Panc1 (cell line): ENCODE measurements around the gene CACUL1. TPM values are rescaled to one million over a fixed set of nuclear protein-coding genes. Genes with fewer than 3 reads are reported as not detected.

ENCODE experiments used
- ATAC-seq: fragments of 200-7000 bp; cut with Tn5 transposase; 2 replicates; pipeline ENCODE4 v1.9.1; 2020; ENCODE audit warnings: mild to moderate bottlenecking, moderate library complexity
- BruUV-seq: library from RNA; stranded (reverse); fragments of 400-500 nt; replicated peaks from 2 replicates; lab custom pipeline; 2021; lab: Mats Ljungman, UMichigan
- CTCF ChIA-PET: fragments of 300-600 bp; sonication (Branson Sonifier 250); formaldehyde crosslinking; loops from one replicate; lab custom pipeline; 2022; ENCODE audit warnings: antibody characterized with exemption; lab: Charles Lee
- POLR2A ChIA-PET: fragments of 300-600 bp; sonication (Branson Sonifier 250); formaldehyde crosslinking; loops from one replicate; lab custom pipeline; 2022; ENCODE audit warnings: antibody characterized with exemption; lab: Charles Lee
- DNase-seq: peaks from one replicate; pipeline ENCODE4 v3.0.0-alpha.2; 2010; ENCODE audit warnings: low read depth, low spot score
- H3K27ac ChIP-seq: 2 replicates; pipeline ENCODE4 v1.5.1; 2011; ENCODE audit warnings: mild to moderate bottlenecking, low read length, inconsistent platforms
- H3K27me3 ChIP-seq: fragments of 200-500 bp; sonication (Bioruptor generic); 2 replicates; pipeline ENCODE4 v1.6.0; 2014; ENCODE audit warnings: low read length, inconsistent platforms; ENCODE audit not compliant: control insufficient read depth, insufficient read depth
- H3K36me3 ChIP-seq: fragments of 200-500 bp; sonication (Bioruptor generic); 2 replicates; pipeline ENCODE4 v1.5.1; 2014; ENCODE audit warnings: inconsistent platforms, mild to moderate bottlenecking, low read length, moderate library complexity; ENCODE audit not compliant: control insufficient read depth, insufficient read depth
- H3K4me1 ChIP-seq: 2 replicates; pipeline ENCODE4 v1.5.1; 2011; ENCODE audit warnings: inconsistent platforms, mild to moderate bottlenecking, low read length, moderate library complexity; ENCODE audit not compliant: control insufficient read depth, insufficient read depth
- H3K4me3 ChIP-seq, 2 experiments: 2 replicates each; pipeline ENCODE4 v1.5.1; 2011 to 2012; ENCODE audit warnings: low read depth in 2 of 2, low read length in 2 of 2, mild to moderate bottlenecking in 2 of 2, inconsistent platforms in 1 of 2, moderate library complexity in 1 of 2
- H3K9me3 ChIP-seq: fragments of 200-500 bp; sonication (Bioruptor generic); 2 replicates; pipeline ENCODE4 v1.5.1; 2014; ENCODE audit warnings: low read depth, mild to moderate bottlenecking, inconsistent platforms, low read length, moderate library complexity; ENCODE audit not compliant: control insufficient read depth, insufficient read depth
- CTCF ChIP-seq: fragments of 450-650 bp; IDR thresholded peaks from 2 replicates; pipeline ENCODE4 v1.5.1; 2017; ENCODE audit warnings: mild to moderate bottlenecking
- POLR2AphosphoS5 ChIP-seq: IDR thresholded peaks from 2 replicates; pipeline ENCODE4 v1.6.1; 2012; ENCODE audit warnings: mild to moderate bottlenecking, low read depth, low read length, moderate library complexity
- REST ChIP-seq, 2 experiments: IDR thresholded peaks; 2 replicates each; pipeline ENCODE4 v1.6.1; 2011 to 2012; ENCODE audit warnings: low read depth in 2 of 2, control low read depth in 1 of 2, low read length in 1 of 2, mild to moderate bottlenecking in 1 of 2, moderate library complexity in 1 of 2; ENCODE audit not compliant: insufficient read depth in 1 of 2
- SIN3A ChIP-seq: IDR thresholded peaks from 2 replicates; pipeline ENCODE4 v1.6.1; 2012; ENCODE audit warnings: low read depth, mild to moderate bottlenecking, low read length, moderate library complexity, borderline replicate concordance; ENCODE audit not compliant: insufficient read depth
- TCF7L2 ChIP-seq: IDR thresholded peaks from 2 replicates; pipeline ENCODE4 v1.6.1; 2011; ENCODE audit warnings: mild to moderate bottlenecking, low read depth, low read length, inconsistent platforms
- in situ Hi-C: cut with HindIII; loops from 2 replicates; pipeline ENCODE4 v1.10.0; 2016; ENCODE audit warnings: low sequenced_read_pairs, low pct_unique_long_range_greater_than_20kb
- intact Hi-C: fragments of 100-400 bp; cut with micrococcal nuclease; formaldehyde crosslinking; loops from one replicate; pipeline ENCODE4 v1.10.0; 2022; ENCODE audit not compliant: unreplicated experiment
- total RNA-seq: library from RNA; stranded (reverse); gene quantifications from one replicate; pipeline ENCODE4 v1.2.1, GENCODE V29; 2021; ENCODE audit not compliant: unreplicated experiment

CACUL1 gene
- total RNA-seq, 1 experiment from 2014 or later, result 44.1 TPM

- intact Hi-C loops, result loop anchor here (5.0 kb wide), 1 partner anchor 274 kb away; no protein-coding TSS in a partner anchor
- H3K4me1 ChIP-seq, result peaks cover 2% of the 10 kb centered on the region; the same call in 1 of the 2 replicates
- no peak overlapping the region for H3K4me3 ChIP-seq
- ATAC-seq (no peak), DNase-seq (no peak)
- H3K36me3 ChIP-seq, result peaks cover 3% of the 10 kb centered on the region; the same call in 1 of the 2 replicates
- H3K27ac ChIP-seq, result no peak overlapping the region
- ChIA-PET CTCF (no interaction called here), POLR2A (interaction anchor here (0.6 to 0.7 kb wide), 2 partner anchors 19 to 902 kb away, joined by 3 to 4 read pairs; no protein-coding TSS in a partner anchor)
- no peaks in the 10 kb centered on the region; the same call in 1 of the 2 replicates for H3K27me3 ChIP-seq
- BruUV-seq, result no TSS peak
- TF ChIP-seq TCF7L2 (no peak), SIN3A (no peak), CTCF (no peak), REST (IDR thresholded peaks at IDR 0.05; ENCODE audit: insufficient read depth in 1 of 2, low read depth in 2 of 2, low read length in 1 of 2) (no peak), POLR2AphosphoS5 (no peak)
- in situ Hi-C loops, result no loop called here
- no peaks in the 10 kb centered on the region for H3K9me3 ChIP-seq
Measured at GRCh38 chr10:118758449-118758848, 3.7 kb upstream of the CACUL1 start.

GRCh38 chr10:118754229-118754555 is 578 bp downstream of the CACUL1 start:
- intact Hi-C loops, result no loop called here
- peak overlapping the region; percentile 73 for H3K27ac ChIP-seq
- H3K36me3 ChIP-seq, result peaks cover 3% of the 10 kb centered on the region; the same call in 1 of the 2 replicates
- CTCF ChIA-PET, result interaction anchor here (0.7 kb wide), 1 partner anchor 96 kb away, joined by 3 read pairs; no protein-coding TSS in a partner anchor
- DNase-seq, result no peak
- H3K9me3 ChIP-seq, result no peaks in the 10 kb centered on the region
- peak overlapping the region; percentile 88 for H3K4me3 ChIP-seq
- in situ Hi-C loops, result no loop called here
- BruUV-seq, result no TSS peak
- peak; percentile 35 for ATAC-seq
- TF ChIP-seq SIN3A (0 out of 2 replicates have a peak, but pooled peaks have one; percentile 67), REST (IDR thresholded peaks at IDR 0.05; ENCODE audit: insufficient read depth in 1 of 2, low read depth in 2 of 2, low read length in 1 of 2) (no peak), CTCF (no peak)
- H3K27me3 ChIP-seq, result no peaks in the 10 kb centered on the region
- POLR2A ChIA-PET, result interaction anchor here (1.2 kb wide), 1 partner anchor 14 kb away, joined by 4 read pairs; no protein-coding TSS in a partner anchor
- H3K4me1 ChIP-seq, result peaks cover 15% of the 10 kb centered on the region
